Measurements from ENCODE around the gene PITPNM1. TPM values are rescaled to one million over a fixed set of nuclear protein-coding genes. Genes with fewer than 3 reads are reported as not detected.
"Not testable (repeated sequence)": the region's sequence is repeated elsewhere in the genome, so short reads cannot be mapped to it uniquely, and the experiment has no call there.

The PITPNM1 gene
- polyA plus RNA-seq, 1 donor: 28.6 TPM

- DNase-seq: no peak
Observed at GRCh38 chr11:67466367-67466766, 38.8 kb downstream of the PITPNM1 start.

- DNase-seq: not testable (repeated sequence)
Observed at GRCh38 chr11:67465530-67465929, 39.6 kb downstream of the PITPNM1 start.

GRCh38 chr11:67465189-67465510, 40.0 kb downstream of the PITPNM1 start:
- no peak for DNase-seq

- DNase-seq: peak; percentile 79
Observed at GRCh38 chr11:67464411-67465188, 40.6 kb downstream of the PITPNM1 start.

DNA sequence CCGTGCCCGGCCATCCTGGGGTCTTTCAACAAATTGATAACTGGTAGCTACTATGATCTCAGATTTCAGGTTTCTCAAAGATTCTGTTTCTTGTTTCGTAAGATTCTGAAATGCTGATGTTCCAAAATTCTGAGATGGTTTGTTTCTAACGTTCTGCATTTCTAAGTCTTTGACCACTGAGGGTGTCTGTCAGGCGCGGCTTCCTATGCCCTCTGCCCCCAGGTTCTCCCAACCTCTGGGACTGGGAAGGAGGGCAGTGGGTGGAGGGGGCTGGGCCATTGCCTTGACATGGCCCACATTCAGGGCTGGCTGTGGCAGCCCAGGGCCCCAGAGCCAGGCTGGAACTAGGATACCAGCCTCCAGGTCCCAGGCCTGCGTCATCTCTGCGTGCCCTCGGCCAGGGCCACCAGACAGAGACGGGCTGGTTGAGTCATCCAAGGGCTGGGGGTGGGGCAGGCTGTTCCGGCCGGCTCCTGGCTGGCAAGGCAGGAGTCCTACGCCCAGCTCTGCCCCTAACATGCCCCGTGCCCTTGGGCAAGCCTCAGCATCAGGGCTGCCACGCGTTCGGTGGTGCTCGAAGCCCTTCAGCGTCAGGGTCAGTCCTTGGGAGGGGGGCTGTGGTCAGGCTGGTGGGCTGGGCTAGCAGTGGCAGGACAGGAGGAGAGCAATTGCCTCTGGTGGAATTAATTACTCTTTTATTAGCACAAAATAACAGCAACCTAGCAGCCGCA, 41.3 kb downstream of the PITPNM1 start:
- DNase-seq: no peak

DNA sequence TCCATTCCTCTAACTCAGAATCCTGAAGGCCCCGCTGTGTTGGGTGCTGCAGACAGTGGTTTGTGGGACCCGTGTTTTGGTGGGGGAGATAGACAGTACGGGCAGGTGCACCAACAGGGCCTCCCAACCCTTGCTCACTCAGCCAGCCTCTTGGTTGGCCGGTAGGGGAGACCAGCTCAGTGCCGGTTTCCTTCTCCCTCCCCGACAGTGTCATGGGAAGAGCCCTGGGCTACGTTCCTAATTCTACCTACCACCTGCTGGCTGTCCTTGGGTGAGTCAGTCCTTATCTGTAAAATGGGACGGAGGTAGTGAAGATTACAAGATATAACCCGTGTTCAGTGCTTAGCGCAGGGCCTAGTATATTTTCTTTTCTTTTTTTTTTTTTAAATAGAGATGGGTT, 42.0 kb downstream of the PITPNM1 start:
- DNase-seq: no peak

GRCh38 chr11:67458266-67458665, 46.9 kb downstream of the PITPNM1 start:
- no peak for DNase-seq

- DNase-seq: no peak
Observed at GRCh38 chr11:67457453-67457852, 47.7 kb downstream of the PITPNM1 start.

GRCh38 chr11:67456068-67456705, 49.0 kb downstream of the PITPNM1 start:
- no peak for DNase-seq

DNA sequence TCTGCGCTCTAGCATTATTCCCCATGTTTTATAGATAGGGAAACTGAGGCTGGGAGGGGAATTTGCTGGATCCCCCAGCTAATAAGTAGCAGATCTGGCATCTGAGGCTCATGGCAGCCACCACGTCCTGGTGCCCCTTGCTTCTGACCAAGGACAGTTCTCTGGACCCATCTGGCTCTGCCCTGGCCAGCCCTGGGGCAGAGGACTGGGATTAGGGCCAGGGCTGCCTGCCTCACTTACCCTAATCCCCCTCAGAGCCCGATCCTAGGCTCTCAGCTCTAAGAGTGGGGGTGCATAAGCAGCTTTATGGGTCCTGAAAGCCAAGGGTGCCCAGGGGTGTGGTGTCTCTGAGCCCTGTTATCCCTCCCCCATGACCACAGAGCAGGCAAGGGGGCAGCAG, 50.1 kb downstream of the PITPNM1 start, which contains the start of gene CABP4:
TSS of gene CABP4 (plus strand) at position 301 of the 400 bp plus-strand sequence. CDS start at position 371, 70 bp downstream.
- no peak for DNase-seq

- DNase-seq: no peak
Observed at GRCh38 chr11:67453816-67454732, 51.1 kb downstream of the PITPNM1 start.

- DNase-seq: no peak
Observed at GRCh38 chr11:67452141-67452952, 52.8 kb downstream of the PITPNM1 start, which contains the start of gene GPR152. TSS of gene GPR152 (minus strand) at chr11:67452729. CDS start at chr11:67452724, 5 bp downstream.

GRCh38 chr11:67451658-67451976, 53.5 kb downstream of the PITPNM1 start:
- DNase-seq: no peak

DNA sequence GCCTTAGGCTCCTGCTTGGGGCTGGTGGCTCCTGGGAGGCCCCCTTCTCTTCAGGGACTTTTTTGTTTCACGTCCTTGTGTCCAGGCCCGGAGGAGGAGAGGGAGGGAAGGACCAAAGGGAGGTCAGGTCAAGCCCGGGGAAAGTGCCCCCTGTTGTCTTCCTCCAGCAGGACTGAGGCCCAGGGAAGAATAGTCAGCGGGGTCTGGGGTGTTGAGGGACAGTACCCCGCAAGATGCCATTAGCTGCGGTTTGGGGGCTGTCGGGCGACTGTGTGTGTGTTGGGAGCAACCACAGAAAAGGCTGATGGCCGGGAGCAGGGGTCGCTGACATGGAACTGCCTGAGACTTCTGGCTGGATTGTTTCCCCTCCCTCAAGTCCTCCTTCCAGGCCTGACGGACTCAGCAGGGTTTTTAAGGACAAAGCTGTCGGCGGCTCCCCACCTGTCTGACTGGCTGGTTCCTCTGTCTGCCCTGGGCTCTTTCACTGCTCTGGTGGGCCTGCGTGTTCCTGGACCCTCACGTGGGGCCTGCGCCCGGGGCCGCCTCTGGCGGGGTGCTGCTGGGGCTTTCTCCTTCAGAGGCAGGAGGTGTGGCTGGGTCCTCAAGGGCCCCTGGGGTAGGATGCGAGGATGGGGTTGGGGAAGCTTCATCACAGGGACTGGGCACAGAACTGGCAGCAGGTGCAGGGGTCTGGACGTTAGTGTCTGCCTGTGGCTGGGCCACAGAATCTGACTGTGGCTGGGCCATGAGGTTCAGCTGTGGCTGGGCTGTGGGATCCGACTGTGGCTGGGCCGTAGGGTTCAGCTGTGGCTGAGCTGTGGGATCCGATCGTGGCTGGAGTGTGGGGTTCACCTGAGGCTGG, 54.1 kb downstream of the PITPNM1 start:
- DNase-seq: no peak

GRCh38 chr11:67449116-67449844, 55.9 kb downstream of the PITPNM1 start:
- no peak for DNase-seq

- DNase-seq: no peak
Observed at GRCh38 chr11:67448220-67448609, 56.9 kb downstream of the PITPNM1 start.

DNA sequence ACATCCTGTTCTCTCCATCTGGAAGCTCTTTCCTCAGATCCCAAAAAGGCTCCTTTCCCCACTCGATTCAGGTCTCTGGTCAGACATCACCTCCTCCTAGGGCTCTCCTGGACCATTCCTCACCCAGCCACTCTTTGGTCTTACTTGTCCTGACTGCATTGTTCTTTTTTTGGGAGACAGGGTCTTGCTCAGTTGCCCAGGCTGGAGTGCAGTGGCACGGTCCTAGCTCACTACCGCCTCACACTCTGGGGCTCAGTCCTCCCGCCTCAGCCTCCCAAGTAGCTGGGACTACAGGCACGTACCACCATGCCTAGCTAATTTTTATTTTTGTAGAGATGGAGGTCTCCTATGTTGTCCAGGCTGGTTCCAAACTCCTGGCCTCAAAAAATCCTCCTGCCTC, 59.6 kb downstream of the PITPNM1 start:
- no peak for DNase-seq

GRCh38 chr11:67442504-67443404, 62.4 kb downstream of the PITPNM1 start:
- DNase-seq: no peak
